Measurements from ENCODE around the gene BAX. TPM values are rescaled to one million over a fixed set of nuclear protein-coding genes. Genes with fewer than 3 reads are reported as not detected.
A peak's percentile ranks its signal among the peaks of the same experiment; 100 is the strongest.
"Not testable (repeated sequence)": the region's sequence is repeated elsewhere in the genome, so short reads cannot be mapped to it uniquely, and the experiment has no call there.

BAX gene
- total RNA-seq, 1 donor from 2014 or later: 171 TPM

- H3K9me3 Mint-ChIP-seq: no peaks in the 10 kb centered on the region
- no peak overlapping the region for H3K27ac Mint-ChIP-seq (ENCODE audit: unreplicated experiment)
- no peaks in the 10 kb centered on the region for H3K4me1 Mint-ChIP-seq
- H3K4me3 Mint-ChIP-seq: no peak overlapping the region
- peaks cover 14% of the 10 kb centered on the region for H3K36me3 Mint-ChIP-seq (ENCODE audit: low read depth)
- no peaks in the 10 kb centered on the region for H3K27me3 Mint-ChIP-seq (ENCODE audit: low read depth)
- TF ChIP-seq, protein P1, sequence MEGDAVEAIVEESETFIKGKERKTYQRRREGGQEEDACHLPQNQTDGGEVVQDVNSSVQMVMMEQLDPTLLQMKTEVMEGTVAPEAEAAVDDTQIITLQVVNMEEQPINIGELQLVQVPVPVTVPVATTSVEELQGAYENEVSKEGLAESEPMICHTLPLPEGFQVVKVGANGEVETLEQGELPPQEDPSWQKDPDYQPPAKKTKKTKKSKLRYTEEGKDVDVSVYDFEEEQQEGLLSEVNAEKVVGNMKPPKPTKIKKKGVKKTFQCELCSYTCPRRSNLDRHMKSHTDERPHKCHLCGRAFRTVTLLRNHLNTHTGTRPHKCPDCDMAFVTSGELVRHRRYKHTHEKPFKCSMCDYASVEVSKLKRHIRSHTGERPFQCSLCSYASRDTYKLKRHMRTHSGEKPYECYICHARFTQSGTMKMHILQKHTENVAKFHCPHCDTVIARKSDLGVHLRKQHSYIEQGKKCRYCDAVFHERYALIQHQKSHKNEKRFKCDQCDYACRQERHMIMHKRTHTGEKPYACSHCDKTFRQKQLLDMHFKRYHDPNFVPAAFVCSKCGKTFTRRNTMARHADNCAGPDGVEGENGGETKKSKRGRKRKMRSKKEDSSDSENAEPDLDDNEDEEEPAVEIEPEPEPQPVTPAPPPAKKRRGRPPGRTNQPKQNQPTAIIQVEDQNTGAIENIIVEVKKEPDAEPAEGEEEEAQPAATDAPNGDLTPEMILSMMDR (conservative IDR thresholded peaks at IDR 0.05): no peak
- DNase-seq (ENCODE audit: low read depth, low spot score): no peak
Observed at GRCh38 chr19:48913114-48913889, 41.4 kb upstream of the BAX start.

- H3K36me3 Mint-ChIP-seq (ENCODE audit: low read depth): peaks cover 20% of the 10 kb centered on the region
- DNase-seq (ENCODE audit: low read depth, low spot score): no peak
- H3K9me3 Mint-ChIP-seq: no peaks in the 10 kb centered on the region
- no peak overlapping the region for H3K27ac Mint-ChIP-seq (ENCODE audit: unreplicated experiment)
- no peaks in the 10 kb centered on the region for H3K4me1 Mint-ChIP-seq
- H3K27me3 Mint-ChIP-seq (ENCODE audit: low read depth): no peaks in the 10 kb centered on the region
- no peak overlapping the region for H3K4me3 Mint-ChIP-seq
- TF ChIP-seq, protein P1 (conservative IDR thresholded peaks at IDR 0.05): no peak
Observed at GRCh38 chr19:48914181-48914580, 40.5 kb upstream of the BAX start.

- Mint-ChIP-seq H3K27ac (ENCODE audit: unreplicated experiment) (no peak overlapping the region), H3K4me1 (no peaks in the 10 kb centered on the region)
Observed at GRCh38 chr19:48915757-48916156, 38.9 kb upstream of the BAX start.

GRCh38 chr19:48918071-48918470 is 36.6 kb upstream of the BAX start:
- Mint-ChIP-seq H3K4me3 (no peak overlapping the region), H3K9me3 (no peaks in the 10 kb centered on the region), H3K27me3 (ENCODE audit: low read depth) (no peaks in the 10 kb centered on the region), H3K4me1 (no peaks in the 10 kb centered on the region), H3K27ac (ENCODE audit: unreplicated experiment) (no peak overlapping the region), H3K36me3 (ENCODE audit: low read depth) (peaks cover 18% of the 10 kb centered on the region)
- DNase-seq (ENCODE audit: low read depth, low spot score): no peak
- TF ChIP-seq, protein P1 (conservative IDR thresholded peaks at IDR 0.05): no peak

More at GRCh38 chr19:48915757-48916156, 38.9 kb upstream of the BAX start:
- TF ChIP-seq, protein P1 (conservative IDR thresholded peaks at IDR 0.05): no peak
- no peak overlapping the region for H3K4me3 Mint-ChIP-seq
- no peak for DNase-seq (ENCODE audit: low read depth, low spot score)
- H3K27me3 Mint-ChIP-seq (ENCODE audit: low read depth): no peaks in the 10 kb centered on the region
- no peaks in the 10 kb centered on the region for H3K9me3 Mint-ChIP-seq
- H3K36me3 Mint-ChIP-seq (ENCODE audit: low read depth): peaks cover 20% of the 10 kb centered on the region

- H3K27ac Mint-ChIP-seq (ENCODE audit: unreplicated experiment): peak overlapping the region; percentile 43
- no peak overlapping the region for H3K4me3 Mint-ChIP-seq
- no peaks in the 10 kb centered on the region for H3K27me3 Mint-ChIP-seq (ENCODE audit: low read depth)
- TF ChIP-seq, protein P1 (conservative IDR thresholded peaks at IDR 0.05): no peak
- peak; percentile 44 for DNase-seq (ENCODE audit: low read depth, low spot score)
- H3K9me3 Mint-ChIP-seq: no peaks in the 10 kb centered on the region
- peaks cover 17% of the 10 kb centered on the region for H3K36me3 Mint-ChIP-seq (ENCODE audit: low read depth)
- no peaks in the 10 kb centered on the region for H3K4me1 Mint-ChIP-seq
Observed at GRCh38 chr19:48918801-48919247, 35.9 kb upstream of the BAX start.

GRCh38 chr19:48919271-48919670 is 35.4 kb upstream of the BAX start:
- not testable (repeated sequence) for H3K27me3 Mint-ChIP-seq (ENCODE audit: low read depth)

More at GRCh38 chr19:48919271-48919670, 35.4 kb upstream of the BAX start:
- not testable (repeated sequence) for H3K9me3 Mint-ChIP-seq; DNase-seq (ENCODE audit: low read depth, low spot score); H3K4me1 Mint-ChIP-seq; H3K27ac Mint-ChIP-seq (ENCODE audit: unreplicated experiment); H3K4me3 Mint-ChIP-seq
- peaks cover 16% of the 10 kb centered on the region for H3K36me3 Mint-ChIP-seq (ENCODE audit: low read depth)
